GM23338 (cell line): ENCODE data around the gene SMURF1. TPM values are rescaled to one million over a fixed set of nuclear protein-coding genes. Genes with fewer than 3 reads are reported as not detected.
A peak's percentile ranks its signal among the peaks of the same experiment; 100 is the strongest.

Experiments used
- ATAC-seq: fragments of 200-7000 bp; cut with Tn5 transposase; 3 replicates; pipeline ENCODE4 v1.9.1; 2020
- DNase-seq: peaks from one replicate; pipeline ENCODE4 v3.0.0-alpha.2; 2015; ENCODE audit warnings: low spot score
- H2AFZ ChIP-seq: fragments of 200-600 bp; sonication (generic); 2 replicates; pipeline ENCODE4 v1.8.0; 2016; ENCODE audit warnings: antibody characterized with exemption, mild to moderate bottlenecking, moderate library complexity
- H3F3A ChIP-seq: fragments of 200-600 bp; sonication (generic); replicated peaks from 2 replicates; pipeline ENCODE4 v1.8.0; 2017; ENCODE audit warnings: antibody characterized with exemption, mixed run types, low read depth
- H3K27ac ChIP-seq: fragments of 200-600 bp; sonication (generic); 2 replicates; pipeline ENCODE4 v1.6.1; 2016; ENCODE audit warnings: low read depth
- H3K27me3 ChIP-seq: fragments of 200-600 bp; sonication (generic); 2 replicates; pipeline ENCODE4 v1.8.0; 2016; ENCODE audit warnings: mild to moderate bottlenecking, mixed run types, moderate library complexity; ENCODE audit not compliant: insufficient read depth
- H3K36me3 ChIP-seq: fragments of 200-600 bp; sonication (generic); 2 replicates; pipeline ENCODE4 v1.8.0; 2016; ENCODE audit warnings: mild to moderate bottlenecking; ENCODE audit not compliant: insufficient read depth
- H3K4me1 ChIP-seq: fragments of 200-600 bp; sonication (generic); 2 replicates; pipeline ENCODE4 v1.8.0; 2016; ENCODE audit warnings: mild to moderate bottlenecking, moderate library complexity; ENCODE audit not compliant: insufficient read depth
- H3K4me2 ChIP-seq: fragments of 200-600 bp; sonication (generic); 2 replicates; pipeline ENCODE4 v1.7.1; 2017; ENCODE audit warnings: mixed run types
- H3K4me3 ChIP-seq: fragments of 200-600 bp; sonication (generic); 2 replicates; pipeline ENCODE4 v1.6.1; 2016; ENCODE audit warnings: mixed run types
- H3K79me2 ChIP-seq: fragments of 200-600 bp; sonication (generic); replicated peaks from 2 replicates; pipeline ENCODE4 v1.8.0; 2017; ENCODE audit warnings: mild to moderate bottlenecking; ENCODE audit not compliant: insufficient read depth
- H3K9me2 ChIP-seq: fragments of 200-600 bp; sonication (generic); 2 replicates; pipeline ENCODE4 v1.8.0; 2017; ENCODE audit not compliant: insufficient read depth
- H4K20me1 ChIP-seq: fragments of 200-600 bp; sonication (generic); replicated peaks from 2 replicates; pipeline ENCODE4 v1.8.0; 2017; ENCODE audit warnings: mild to moderate bottlenecking; ENCODE audit not compliant: insufficient read depth
- H3K27ac Mint-ChIP-seq: 2 replicates; pipeline ENCODE4 v1.8.0; 2020; ENCODE audit warnings: inconsistent platforms, mild to moderate bottlenecking, moderate library complexity, mixed read lengths
- H3K27me3 Mint-ChIP-seq: 3 replicates; pipeline ENCODE4 v1.8.0; 2022; ENCODE audit warnings: low read depth, mild to moderate bottlenecking, moderate library complexity, mixed read lengths, inconsistent platforms; ENCODE audit not compliant: insufficient read depth, poor library complexity
- H3K36me3 Mint-ChIP-seq: 3 replicates; pipeline ENCODE4 v1.8.0; 2021; ENCODE audit warnings: low read depth, mild to moderate bottlenecking, inconsistent platforms, moderate library complexity, mixed read lengths
- H3K4me1 Mint-ChIP-seq: 3 replicates; pipeline ENCODE4 v1.8.0; 2020; ENCODE audit warnings: mild to moderate bottlenecking, inconsistent platforms, mixed read lengths
- H3K4me3 Mint-ChIP-seq: 3 replicates; pipeline ENCODE4 v1.8.0; 2021; ENCODE audit warnings: moderate library complexity, mild to moderate bottlenecking, inconsistent platforms, mixed read lengths
- H3K9me3 Mint-ChIP-seq: 3 replicates; pipeline ENCODE4 v1.8.0; 2020; ENCODE audit warnings: moderate library complexity, mild to moderate bottlenecking, inconsistent platforms, mixed read lengths
- CREB1 ChIP-seq: fragments of 250-450 bp; sonication (Bioruptor Pico); IDR thresholded peaks from 2 replicates; pipeline ENCODE4 v1.5.0; 2020; ENCODE audit warnings: low read depth, mild to moderate bottlenecking, moderate library complexity
- EZH2phosphoT487 ChIP-seq: fragments of 200-600 bp; sonication (generic); IDR thresholded peaks from one replicate; pipeline ENCODE4 v1.8.1; 2018; ENCODE audit warnings: antibody characterized with exemption; ENCODE audit not compliant: unreplicated experiment
- polyA plus RNA-seq: library from polyadenylated mRNA; unstranded; fragments of >200 nt; fragmentation: Nextera tagmentation; extraction: Ambion mirVana; gene quantifications from 2 replicates; pipeline ENCODE4 v1.2.1, GENCODE V29; 2016
- total RNA-seq: library from RNA; depleted of rRNA; stranded (reverse); fragments of >200 nt; shearing (Covaris generic); gene quantifications from 2 replicates; pipeline ENCODE4 v1.2.3, GENCODE V29; 2014
- TF ChIP-seq, protein P1 (sequence below): fragments of 250-450 bp; sonication (Bioruptor Pico); IDR thresholded peaks from 2 replicates; pipeline ENCODE4 v1.5.0; 2020; ENCODE audit warnings: mild to moderate bottlenecking, moderate library complexity
- TF ChIP-seq, protein P2 (sequence below): IDR thresholded peaks from 2 replicates; pipeline ENCODE4 v1.6.1; 2016; ENCODE audit warnings: antibody characterized with exemption
- TF ChIP-seq, protein P3 (sequence below), 2 experiments: fragments of 200-600 bp in 1 of 2; sonication (generic) in 1 of 2; conservative IDR thresholded peaks; 2 replicates each; pipeline versions ENCODE4 v1.5.1 to v1.6.1; 2016 to 2017; ENCODE audit warnings: antibody characterized with exemption in 2 of 2, low read depth in 2 of 2, mild to moderate bottlenecking in 2 of 2, moderate library complexity in 1 of 2

SMURF1 gene
- total and polyA plus RNA-seq, 2 experiments from 2014 or later: 5.8 to 23.9 TPM

DNA sequence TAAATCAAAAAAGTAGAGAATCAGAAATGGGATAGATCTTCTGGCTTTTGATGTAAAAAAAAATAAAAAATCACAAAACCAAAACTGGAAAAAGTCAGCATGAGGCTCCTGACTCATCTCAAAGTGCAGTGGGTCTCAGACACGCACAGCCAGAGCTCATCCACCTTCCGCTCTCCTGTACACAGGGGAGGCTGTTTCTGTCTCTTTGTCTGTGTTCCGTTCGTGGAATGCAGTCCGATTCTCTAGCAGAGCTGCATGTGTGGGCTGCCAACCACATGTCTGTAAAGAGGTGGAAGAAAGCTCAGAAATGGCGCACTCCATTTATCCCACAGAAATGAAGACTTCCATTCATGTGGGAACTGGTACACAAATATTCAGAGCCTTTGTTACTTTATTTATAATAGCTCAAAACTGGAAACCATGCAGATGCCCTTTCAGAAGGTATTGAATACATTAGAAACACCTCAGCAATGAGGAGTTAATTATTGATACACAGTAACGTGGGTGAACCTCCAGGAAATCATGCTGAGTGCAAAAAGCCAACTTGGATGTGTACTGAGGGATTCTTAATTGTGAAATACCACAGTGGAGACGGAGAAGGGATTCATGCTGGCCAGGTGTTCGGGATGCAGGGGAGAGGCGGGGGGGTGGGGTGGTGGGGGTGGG, 142.3 kb downstream of the SMURF1 start (continued):
- TF ChIP-seq, protein P1, sequence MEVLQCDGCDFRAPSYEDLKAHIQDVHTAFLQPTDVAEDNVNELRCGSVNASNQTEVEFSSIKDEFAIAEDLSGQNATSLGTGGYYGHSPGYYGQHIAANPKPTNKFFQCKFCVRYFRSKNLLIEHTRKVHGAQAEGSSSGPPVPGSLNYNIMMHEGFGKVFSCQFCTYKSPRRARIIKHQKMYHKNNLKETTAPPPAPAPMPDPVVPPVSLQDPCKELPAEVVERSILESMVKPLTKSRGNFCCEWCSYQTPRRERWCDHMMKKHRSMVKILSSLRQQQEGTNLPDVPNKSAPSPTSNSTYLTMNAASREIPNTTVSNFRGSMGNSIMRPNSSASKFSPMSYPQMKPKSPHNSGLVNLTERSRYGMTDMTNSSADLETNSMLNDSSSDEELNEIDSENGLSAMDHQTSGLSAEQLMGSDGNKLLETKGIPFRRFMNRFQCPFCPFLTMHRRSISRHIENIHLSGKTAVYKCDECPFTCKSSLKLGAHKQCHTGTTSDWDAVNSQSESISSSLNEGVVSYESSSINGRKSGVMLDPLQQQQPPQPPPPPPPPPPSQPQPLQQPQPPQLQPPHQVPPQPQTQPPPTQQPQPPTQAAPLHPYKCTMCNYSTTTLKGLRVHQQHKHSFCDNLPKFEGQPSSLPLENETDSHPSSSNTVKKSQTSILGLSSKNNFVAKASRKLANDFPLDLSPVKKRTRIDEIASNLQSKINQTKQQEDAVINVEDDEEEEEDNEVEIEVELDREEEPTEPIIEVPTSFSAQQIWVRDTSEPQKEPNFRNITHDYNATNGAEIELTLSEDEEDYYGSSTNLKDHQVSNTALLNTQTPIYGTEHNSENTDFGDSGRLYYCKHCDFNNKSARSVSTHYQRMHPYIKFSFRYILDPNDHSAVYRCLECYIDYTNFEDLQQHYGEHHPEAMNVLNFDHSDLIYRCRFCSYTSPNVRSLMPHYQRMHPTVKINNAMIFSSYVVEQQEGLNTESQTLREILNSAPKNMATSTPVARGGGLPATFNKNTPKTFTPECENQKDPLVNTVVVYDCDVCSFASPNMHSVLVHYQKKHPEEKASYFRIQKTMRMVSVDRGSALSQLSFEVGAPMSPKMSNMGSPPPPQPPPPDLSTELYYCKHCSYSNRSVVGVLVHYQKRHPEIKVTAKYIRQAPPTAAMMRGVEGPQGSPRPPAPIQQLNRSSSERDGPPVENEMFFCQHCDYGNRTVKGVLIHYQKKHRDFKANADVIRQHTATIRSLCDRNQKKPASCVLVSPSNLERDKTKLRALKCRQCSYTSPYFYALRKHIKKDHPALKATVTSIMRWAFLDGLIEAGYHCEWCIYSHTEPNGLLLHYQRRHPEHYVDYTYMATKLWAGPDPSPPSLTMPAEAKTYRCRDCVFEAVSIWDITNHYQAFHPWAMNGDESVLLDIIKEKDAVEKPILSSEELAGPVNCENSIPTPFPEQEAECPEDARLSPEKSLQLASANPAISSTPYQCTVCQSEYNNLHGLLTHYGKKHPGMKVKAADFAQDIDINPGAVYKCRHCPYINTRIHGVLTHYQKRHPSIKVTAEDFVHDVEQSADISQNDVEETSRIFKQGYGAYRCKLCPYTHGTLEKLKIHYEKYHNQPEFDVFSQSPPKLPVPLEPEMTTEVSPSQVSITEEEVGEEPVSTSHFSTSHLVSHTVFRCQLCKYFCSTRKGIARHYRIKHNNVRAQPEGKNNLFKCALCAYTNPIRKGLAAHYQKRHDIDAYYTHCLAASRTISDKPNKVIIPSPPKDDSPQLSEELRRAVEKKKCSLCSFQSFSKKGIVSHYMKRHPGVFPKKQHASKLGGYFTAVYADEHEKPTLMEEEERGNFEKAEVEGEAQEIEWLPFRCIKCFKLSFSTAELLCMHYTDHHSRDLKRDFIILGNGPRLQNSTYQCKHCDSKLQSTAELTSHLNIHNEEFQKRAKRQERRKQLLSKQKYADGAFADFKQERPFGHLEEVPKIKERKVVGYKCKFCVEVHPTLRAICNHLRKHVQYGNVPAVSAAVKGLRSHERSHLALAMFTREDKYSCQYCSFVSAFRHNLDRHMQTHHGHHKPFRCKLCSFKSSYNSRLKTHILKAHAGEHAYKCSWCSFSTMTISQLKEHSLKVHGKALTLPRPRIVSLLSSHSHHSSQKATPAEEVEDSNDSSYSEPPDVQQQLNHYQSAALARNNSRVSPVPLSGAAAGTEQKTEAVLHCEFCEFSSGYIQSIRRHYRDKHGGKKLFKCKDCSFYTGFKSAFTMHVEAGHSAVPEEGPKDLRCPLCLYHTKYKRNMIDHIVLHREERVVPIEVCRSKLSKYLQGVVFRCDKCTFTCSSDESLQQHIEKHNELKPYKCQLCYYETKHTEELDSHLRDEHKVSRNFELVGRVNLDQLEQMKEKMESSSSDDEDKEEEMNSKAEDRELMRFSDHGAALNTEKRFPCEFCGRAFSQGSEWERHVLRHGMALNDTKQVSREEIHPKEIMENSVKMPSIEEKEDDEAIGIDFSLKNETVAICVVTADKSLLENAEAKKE: no peak
- TF ChIP-seq, protein P2, sequence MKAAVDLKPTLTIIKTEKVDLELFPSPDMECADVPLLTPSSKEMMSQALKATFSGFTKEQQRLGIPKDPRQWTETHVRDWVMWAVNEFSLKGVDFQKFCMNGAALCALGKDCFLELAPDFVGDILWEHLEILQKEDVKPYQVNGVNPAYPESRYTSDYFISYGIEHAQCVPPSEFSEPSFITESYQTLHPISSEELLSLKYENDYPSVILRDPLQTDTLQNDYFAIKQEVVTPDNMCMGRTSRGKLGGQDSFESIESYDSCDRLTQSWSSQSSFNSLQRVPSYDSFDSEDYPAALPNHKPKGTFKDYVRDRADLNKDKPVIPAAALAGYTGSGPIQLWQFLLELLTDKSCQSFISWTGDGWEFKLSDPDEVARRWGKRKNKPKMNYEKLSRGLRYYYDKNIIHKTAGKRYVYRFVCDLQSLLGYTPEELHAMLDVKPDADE: no peak
- TF ChIP-seq, protein P3, sequence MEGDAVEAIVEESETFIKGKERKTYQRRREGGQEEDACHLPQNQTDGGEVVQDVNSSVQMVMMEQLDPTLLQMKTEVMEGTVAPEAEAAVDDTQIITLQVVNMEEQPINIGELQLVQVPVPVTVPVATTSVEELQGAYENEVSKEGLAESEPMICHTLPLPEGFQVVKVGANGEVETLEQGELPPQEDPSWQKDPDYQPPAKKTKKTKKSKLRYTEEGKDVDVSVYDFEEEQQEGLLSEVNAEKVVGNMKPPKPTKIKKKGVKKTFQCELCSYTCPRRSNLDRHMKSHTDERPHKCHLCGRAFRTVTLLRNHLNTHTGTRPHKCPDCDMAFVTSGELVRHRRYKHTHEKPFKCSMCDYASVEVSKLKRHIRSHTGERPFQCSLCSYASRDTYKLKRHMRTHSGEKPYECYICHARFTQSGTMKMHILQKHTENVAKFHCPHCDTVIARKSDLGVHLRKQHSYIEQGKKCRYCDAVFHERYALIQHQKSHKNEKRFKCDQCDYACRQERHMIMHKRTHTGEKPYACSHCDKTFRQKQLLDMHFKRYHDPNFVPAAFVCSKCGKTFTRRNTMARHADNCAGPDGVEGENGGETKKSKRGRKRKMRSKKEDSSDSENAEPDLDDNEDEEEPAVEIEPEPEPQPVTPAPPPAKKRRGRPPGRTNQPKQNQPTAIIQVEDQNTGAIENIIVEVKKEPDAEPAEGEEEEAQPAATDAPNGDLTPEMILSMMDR (conservative IDR thresholded peaks at IDR 0.05; ENCODE audit: low read depth in 2 of 2): no peak

DNA sequence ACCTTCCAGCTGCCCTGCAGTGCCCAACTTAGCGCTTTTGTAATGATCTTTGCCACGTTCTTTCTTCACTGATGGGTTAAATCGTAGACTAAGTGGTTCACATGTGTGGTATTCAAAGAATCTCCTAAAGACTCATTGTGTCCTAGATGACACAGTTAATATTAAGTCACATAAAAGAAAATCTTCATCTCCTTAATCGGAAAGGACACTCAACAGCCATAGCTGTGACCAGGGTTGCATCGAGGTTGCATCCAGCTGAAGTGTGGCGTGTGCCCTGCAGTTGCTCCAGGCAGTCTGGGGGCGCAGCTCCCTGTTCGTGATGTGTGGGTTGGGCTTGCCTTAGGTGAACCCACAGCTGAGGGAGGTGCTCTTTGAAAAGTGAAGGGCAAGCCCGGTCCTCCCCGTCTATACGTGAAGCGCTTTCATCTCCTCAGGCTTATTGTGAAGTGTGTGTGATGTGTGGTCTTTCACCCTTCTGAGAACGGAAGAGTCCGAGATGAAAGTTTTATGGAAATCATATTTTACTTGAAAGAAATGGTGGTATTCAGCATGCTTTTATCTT, 142.9 kb downstream of the SMURF1 start:
- Mint-ChIP-seq H3K27ac (peak overlapping the region; percentile 2; the same call in 1 of the 2 replicates), H3K9me3 (no peaks in the 10 kb centered on the region), H3K36me3 (peaks cover 56% of the 10 kb centered on the region), H3K27me3 (peaks cover 4% of the 10 kb centered on the region), H3K4me3 (no peak overlapping the region), H3K4me1 (no peaks in the 10 kb centered on the region; the same call in 2 of the 3 replicates)
- Histone ChIP-seq H4K20me1 (no peaks in the 10 kb centered on the region; the same call in 1 of the 2 replicates), H3K4me1 (no peaks in the 10 kb centered on the region), H3K36me3 (peaks cover 6% of the 10 kb centered on the region; the same call in 1 of the 2 replicates), H2AFZ (no peak overlapping the region), H3K79me2 (no peaks in the 10 kb centered on the region), H3K27ac (no peak overlapping the region), H3K27me3 (no peaks in the 10 kb centered on the region), H3F3A (no peaks in the 10 kb centered on the region), H3K4me3 (no peak overlapping the region), H3K9me2 (no peaks in the 10 kb centered on the region), H3K4me2 (no peak overlapping the region)
- no peak; the same call in 2 of the 3 replicates for ATAC-seq
- DNase-seq: no peak
- no peak for TF ChIP-seq EZH2phosphoT487
- TF ChIP-seq, protein P2: no peak
- no peak for TF ChIP-seq CREB1 (CRISPR knock-in tag)
